ENCODE data around the gene INHBE.

- TF ChIP-seq BCL11B (tag by site-specific recombination; IDR thresholded peaks at IDR 0.05; ENCODE audit: low read depth) (no peak), CTCF (tag by site-specific recombination; IDR thresholded peaks at IDR 0.05) (no peak), ZBTB49 (tag by site-specific recombination; IDR thresholded peaks at IDR 0.05; ENCODE audit: low read depth) (no peak), ZBTB8A (tag by site-specific recombination; IDR thresholded peaks at IDR 0.05) (no peak), ZNF514 (tag by site-specific recombination; IDR thresholded peaks at IDR 0.05) (no peak), KLF9 (tag by site-specific recombination; IDR thresholded peaks at IDR 0.05; ENCODE audit: low read depth) (no peak), REST (tag by site-specific recombination; IDR thresholded peaks at IDR 0.05) (no peak), ZNF221 (tag by site-specific recombination; IDR thresholded peaks at IDR 0.05; ENCODE audit: borderline replicate concordance) (no peak), KLF7 (tag by site-specific recombination; IDR thresholded peaks at IDR 0.05; ENCODE audit: borderline replicate concordance) (no peak), ZNF184 (tag by site-specific recombination; IDR thresholded peaks at IDR 0.05) (no peak)
Observed at GRCh38 chr12:57481671-57482070, 26.6 kb downstream of the INHBE start.

All from HEK293 (cell line).